Mucosa of rectum (tissue), 2 donors: Measurements from ENCODE around the gene FHAD1.

Experiments used
- H3K27ac ChIP-seq, 2 donors: one replicate each; pipeline ENCODE4 v1.7.0; 2013; ENCODE audit warnings: inconsistent platforms in 2 of 2, low read depth in 2 of 2, low read length in 2 of 2
- H3K27me3 ChIP-seq, 2 donors: one replicate each; pipeline ENCODE4 v1.7.0; 2013; ENCODE audit warnings: low read length in 2 of 2; ENCODE audit not compliant: control insufficient read depth in 2 of 2, insufficient read depth in 2 of 2
- H3K36me3 ChIP-seq, 2 donors: one replicate each; pipeline ENCODE4 v1.7.0; 2013; ENCODE audit warnings: low read length in 2 of 2; ENCODE audit not compliant: control insufficient read depth in 2 of 2, insufficient read depth in 2 of 2
- H3K4me1 ChIP-seq, 2 donors: one replicate each; pipeline ENCODE4 v1.7.0; 2013; ENCODE audit warnings: low read length in 2 of 2, mild to moderate bottlenecking in 1 of 2; ENCODE audit not compliant: control insufficient read depth in 2 of 2, insufficient read depth in 2 of 2
- H3K4me3 ChIP-seq, 2 donors: one replicate each; pipeline ENCODE4 v1.7.0; 2013; ENCODE audit warnings: low read length in 2 of 2
- H3K9ac ChIP-seq, 2 donors: one replicate each; pipeline ENCODE4 v1.7.0; 2013; ENCODE audit warnings: low read length in 2 of 2, low read depth in 1 of 2, mild to moderate bottlenecking in 1 of 2
- H3K9me3 ChIP-seq, 2 donors: one replicate each; pipeline ENCODE4 v1.7.0; 2013; ENCODE audit warnings: low read length in 2 of 2; ENCODE audit not compliant: control insufficient read depth in 2 of 2
- donor health status: healthy.
- donor health status: Normal muscosa, but diverticular disease.

Gene FHAD1

GRCh38 chr1:15324869-15325335 is 77.9 kb downstream of the FHAD1 start:
- H3K9ac ChIP-seq, result peak overlapping the region in 1 of 2 donors; percentile 26
- H3K4me1 ChIP-seq, result peaks cover 28 to 31% of the 10 kb centered on the region in 2 donors
- no peak overlapping the region for H3K4me3 ChIP-seq

GRCh38 chr1:15325375-15326085 is 78.5 kb downstream of the FHAD1 start:
- H3K36me3 ChIP-seq, result no peaks in the 10 kb centered on the region
- H3K9ac ChIP-seq, result no peak overlapping the region
- no peak overlapping the region for H3K4me3 ChIP-seq
- no peak overlapping the region for H3K27ac ChIP-seq
- H3K27me3 ChIP-seq, result no peaks in the 10 kb centered on the region
- peaks cover 28 to 31% of the 10 kb centered on the region in 2 donors for H3K4me1 ChIP-seq
- H3K9me3 ChIP-seq, result no peaks in the 10 kb centered on the region

More at GRCh38 chr1:15324869-15325335, 77.9 kb downstream of the FHAD1 start:
- no peaks in the 10 kb centered on the region for H3K27me3 ChIP-seq
- H3K9me3 ChIP-seq, result no peaks in the 10 kb centered on the region
- H3K36me3 ChIP-seq, result no peaks in the 10 kb centered on the region
- H3K27ac ChIP-seq, result no peak overlapping the region

GRCh38 chr1:15326691-15327588 is 79.9 kb downstream of the FHAD1 start:
- no peak overlapping the region for H3K9ac ChIP-seq
- no peaks in the 10 kb centered on the region for H3K9me3 ChIP-seq
- no peaks in the 10 kb centered on the region for H3K27me3 ChIP-seq
- no peak overlapping the region for H3K27ac ChIP-seq
- peaks cover 28 to 35% of the 10 kb centered on the region in 2 donors for H3K4me1 ChIP-seq
- H3K36me3 ChIP-seq, result no peaks in the 10 kb centered on the region
- H3K4me3 ChIP-seq, result no peak overlapping the region

GRCh38 chr1:15328351-15329103 is 81.5 kb downstream of the FHAD1 start:
- H3K27me3 ChIP-seq, result no peaks in the 10 kb centered on the region
- H3K9me3 ChIP-seq, result no peaks in the 10 kb centered on the region
- peak overlapping the region in 1 of 2 donors; percentile 40 for H3K9ac ChIP-seq
- no peaks in the 10 kb centered on the region for H3K36me3 ChIP-seq
- H3K4me1 ChIP-seq, result peaks cover 22 to 34% of the 10 kb centered on the region in 2 donors
- H3K27ac ChIP-seq, result no peak overlapping the region
- no peak overlapping the region for H3K4me3 ChIP-seq

- peaks cover 19 to 27% of the 10 kb centered on the region in 2 donors for H3K4me1 ChIP-seq
- H3K9me3 ChIP-seq, result no peaks in the 10 kb centered on the region
- H3K27ac ChIP-seq, result no peak overlapping the region
- H3K36me3 ChIP-seq, result no peaks in the 10 kb centered on the region
- peak overlapping the region in 1 of 2 donors; percentile 40 for H3K9ac ChIP-seq
- no peaks in the 10 kb centered on the region for H3K27me3 ChIP-seq
- H3K4me3 ChIP-seq, result no peak overlapping the region
These were observed 82.2 kb downstream of the FHAD1 start for GRCh38 chr1:15329104-15329820.

- no peaks in the 10 kb centered on the region for H3K27me3 ChIP-seq
- H3K27ac ChIP-seq, result no peak overlapping the region
- no peak overlapping the region for H3K4me3 ChIP-seq
- H3K36me3 ChIP-seq, result no peaks in the 10 kb centered on the region
- peaks cover 14 to 19% of the 10 kb centered on the region in 2 donors for H3K4me1 ChIP-seq
- no peak overlapping the region for H3K9ac ChIP-seq
- H3K9me3 ChIP-seq, result no peaks in the 10 kb centered on the region
These were observed 83.0 kb downstream of the FHAD1 start for GRCh38 chr1:15330028-15330427.

- Histone ChIP-seq H3K9ac (no peak overlapping the region), H3K4me1 (peaks cover 13 to 16% of the 10 kb centered on the region in 2 donors), H3K9me3 (no peaks in the 10 kb centered on the region), H3K27me3 (no peaks in the 10 kb centered on the region), H3K36me3 (no peaks in the 10 kb centered on the region), H3K27ac (no peak overlapping the region), H3K4me3 (no peak overlapping the region)
These were observed 84.2 kb downstream of the FHAD1 start for GRCh38 chr1:15331180-15331579.

GRCh38 chr1:15331734-15332133 is 84.7 kb downstream of the FHAD1 start:
- Histone ChIP-seq H3K36me3 (no peaks in the 10 kb centered on the region), H3K9me3 (no peaks in the 10 kb centered on the region), H3K4me1 (peaks cover 13 to 16% of the 10 kb centered on the region in 2 donors), H3K27ac (peak overlapping the region in 1 of 2 donors; percentile 18), H3K27me3 (no peaks in the 10 kb centered on the region), H3K4me3 (no peak overlapping the region), H3K9ac (no peak overlapping the region)

GRCh38 chr1:15332525-15332924 is 85.5 kb downstream of the FHAD1 start:
- no peak overlapping the region for H3K9ac ChIP-seq
- no peaks in the 10 kb centered on the region for H3K9me3 ChIP-seq
- no peak overlapping the region for H3K4me3 ChIP-seq
- H3K27me3 ChIP-seq, result no peaks in the 10 kb centered on the region
- peaks cover 13 to 16% of the 10 kb centered on the region in 2 donors for H3K4me1 ChIP-seq
- H3K27ac ChIP-seq, result no peak overlapping the region
- no peaks in the 10 kb centered on the region for H3K36me3 ChIP-seq
